GM21786 (cell line): ENCODE results near the gene APP.
"Not testable (repeated sequence)": the region's sequence is repeated elsewhere in the genome, so short reads cannot be mapped to it uniquely, and the experiment has no call there.

Experiments
- ATAC-seq: cut with Tn5 transposase; IDR thresholded peaks from one replicate; pipeline ENCODE4 v1.9.1; 2021; ENCODE audit not compliant: unreplicated experiment

The APP gene

GRCh38 chr21:26025536-26026512 is 144.7 kb downstream of the APP start:
- ATAC-seq: no peak

- ATAC-seq: not testable (repeated sequence)
These were observed 147.2 kb downstream of the APP start for GRCh38 chr21:26023406-26023805.

- ATAC-seq: not testable (repeated sequence)
These were observed 147.8 kb downstream of the APP start for GRCh38 chr21:26022598-26023337.

- no peak for ATAC-seq
These were observed 150.1 kb downstream of the APP start for GRCh38 chr21:26020510-26020909.

- ATAC-seq: no peak
These were observed 150.5 kb downstream of the APP start for GRCh38 chr21:26020081-26020480.

GRCh38 chr21:26019236-26019635 is 151.3 kb downstream of the APP start:
- no peak for ATAC-seq

GRCh38 chr21:26013970-26014369 is 156.6 kb downstream of the APP start:
- ATAC-seq: no peak

GRCh38 chr21:26012482-26012881 is 158.1 kb downstream of the APP start:
- ATAC-seq: not testable (repeated sequence)

- ATAC-seq: no peak
These were observed 159.2 kb downstream of the APP start for GRCh38 chr21:26011292-26011940.

- ATAC-seq: no peak
These were observed 162.5 kb downstream of the APP start for GRCh38 chr21:26007951-26008498.

GRCh38 chr21:26005464-26005863 is 165.1 kb downstream of the APP start:
- no peak for ATAC-seq

GRCh38 chr21:26003404-26003803 is 167.2 kb downstream of the APP start:
- ATAC-seq: no peak

- ATAC-seq: no peak
These were observed 169.2 kb downstream of the APP start for GRCh38 chr21:26001356-26001755.

- ATAC-seq: no peak
These were observed 170.5 kb downstream of the APP start for GRCh38 chr21:25999921-26000582.

GRCh38 chr21:25997788-25998611 is 172.6 kb downstream of the APP start:
- no peak for ATAC-seq

GRCh38 chr21:25995278-25995677 is 175.3 kb downstream of the APP start:
- no peak for ATAC-seq

GRCh38 chr21:25994758-25995163 is 175.8 kb downstream of the APP start:
- no peak for ATAC-seq

GRCh38 chr21:25988738-25989137 is 181.8 kb downstream of the APP start:
- ATAC-seq: no peak

- no peak for ATAC-seq
These were observed 183.0 kb downstream of the APP start for GRCh38 chr21:25987531-25987930.

- ATAC-seq: no peak
These were observed 183.6 kb downstream of the APP start for GRCh38 chr21:25986928-25987327.
